Breast epithelium (tissue), 4 donors: Measurements from ENCODE around the gene CARD9. TPM values are rescaled to one million over a fixed set of nuclear protein-coding genes. Genes with fewer than 3 reads are reported as not detected.

ENCODE experiments used
- DNase-seq, 2 donors: peaks; one replicate each; pipeline ENCODE4 v3.0.0-alpha.2; 2019; ENCODE audit warnings: low spot score in 2 of 2
- H3K27ac ChIP-seq, 2 donors: fragments of 200-600 bp; sonication (generic) in 1 of 2; one replicate each; pipeline ENCODE4 v1.5.1; 2016 to 2019; ENCODE audit warnings: mild to moderate bottlenecking in 1 of 2
- H3K27me3 ChIP-seq, 2 donors: fragments of 200-600 bp; sonication (generic) in 1 of 2; one replicate each; pipeline versions ENCODE4 v1.5.1 to v1.6.0; 2017 to 2019; ENCODE audit warnings: control low read depth in 1 of 2, mild to moderate bottlenecking in 1 of 2
- H3K36me3 ChIP-seq: fragments of 200-600 bp; one replicate; pipeline ENCODE4 v1.5.1; 2019
- H3K4me1 ChIP-seq, 2 donors: fragments of 200-600 bp; sonication (generic); one replicate each; pipeline ENCODE4 v1.5.1; 2016 to 2019; ENCODE audit warnings: control low read depth in 1 of 2
- H3K4me3 ChIP-seq, 3 donors: fragments of 200-600 bp; sonication (generic); 1 replicate in 2 of 3; 2 replicates in 1 of 3; pipeline ENCODE4 v1.5.1; 2016 to 2019; ENCODE audit warnings: mild to moderate bottlenecking in 3 of 3, moderate library complexity in 2 of 3
- H3K9me3 ChIP-seq, 2 donors: fragments of 200-600 bp; sonication (generic) in 1 of 2; one replicate each; pipeline ENCODE4 v1.5.1; 2016 to 2019; ENCODE audit warnings: control low read depth in 1 of 2
- CTCF ChIP-seq, 3 donors: fragments of 450-650 bp; IDR thresholded peaks; one replicate each; pipeline ENCODE4 v1.5.1; 2016 to 2017; ENCODE audit warnings: antibody characterized with exemption in 3 of 3, mild to moderate bottlenecking in 3 of 3, moderate library complexity in 3 of 3
- POLR2A ChIP-seq: fragments of 450-650 bp; IDR thresholded peaks from one replicate; pipeline ENCODE4 v1.6.1; 2016; ENCODE audit warnings: antibody characterized with exemption, mild to moderate bottlenecking, moderate library complexity
- POLR2AphosphoS5 ChIP-seq, 3 donors: sonication (generic); formaldehyde crosslinking; IDR thresholded peaks; one replicate each; pipeline ENCODE4 v1.6.1; 2017; ENCODE audit warnings: antibody characterized with exemption in 3 of 3
- intact Hi-C: fragments of 100-400 bp; cut with DNase I; formaldehyde crosslinking; loops from one replicate; pipeline ENCODE4 v1.15.1; 2023; ENCODE audit warnings: low total_unique reads
- total RNA-seq, 3 donors: library from RNA; depleted of rRNA; stranded (reverse); fragments of >200 nt; gene quantifications; one replicate each; pipeline ENCODE4 v1.1.0, GENCODE V29; 2016

Gene CARD9
- total RNA-seq, 3 donors from 2014 or later: 3.0 to 7.6 (median 3.3) TPM

- no peak for DNase-seq
- H3K9me3 ChIP-seq: no peaks in the 10 kb centered on the region
- H3K4me3 ChIP-seq: no peak overlapping the region
- intact Hi-C loops: no loop called here
- no peak overlapping the region for H3K27ac ChIP-seq
- H3K27me3 ChIP-seq: no peaks in the 10 kb centered on the region
- H3K4me1 ChIP-seq: no peaks in the 10 kb centered on the region
- TF ChIP-seq POLR2A (no peak), CTCF (IDR thresholded peaks at IDR 0.05) (no peak), POLR2AphosphoS5 (IDR thresholded peaks at IDR 0.05) (no peak)
- no peaks in the 10 kb centered on the region for H3K36me3 ChIP-seq
These were observed 35.0 kb downstream of the CARD9 start for GRCh38 chr9:136338511-136338910.

- Histone ChIP-seq H3K27ac (no peak overlapping the region), H3K4me1 (no peaks in the 10 kb centered on the region), H3K27me3 (no peaks in the 10 kb centered on the region), H3K4me3 (no peak overlapping the region), H3K36me3 (no peaks in the 10 kb centered on the region), H3K9me3 (no peaks in the 10 kb centered on the region)
- TF ChIP-seq POLR2AphosphoS5 (IDR thresholded peaks at IDR 0.05) (no peak), POLR2A (no peak)
- no peak for DNase-seq
- intact Hi-C loops: loop anchor here (2.0 kb wide), 1 partner anchor 47 kb away; no protein-coding TSS in a partner anchor
These were observed 35.8 kb downstream of the CARD9 start for GRCh38 chr9:136337416-136338395.

GRCh38 chr9:136336881-136337280 is 36.6 kb downstream of the CARD9 start:
- Histone ChIP-seq H3K9me3 (no peaks in the 10 kb centered on the region), H3K36me3 (no peaks in the 10 kb centered on the region), H3K4me3 (no peak overlapping the region), H3K27ac (peak overlapping the region in 1 of 2 donors; percentile 30), H3K4me1 (no peaks in the 10 kb centered on the region), H3K27me3 (no peaks in the 10 kb centered on the region)
- intact Hi-C loops: loop anchor here (2.0 kb wide), 1 partner anchor 46 kb away; no protein-coding TSS in a partner anchor
- TF ChIP-seq POLR2AphosphoS5 (IDR thresholded peaks at IDR 0.05) (no peak), POLR2A (no peak), CTCF (IDR thresholded peaks at IDR 0.05) (no peak)
- DNase-seq: no peak

GRCh38 chr9:136336156-136336870 is 37.2 kb downstream of the CARD9 start:
- intact Hi-C loops: loop anchor here (2.0 kb wide), 1 partner anchor 46 kb away; no protein-coding TSS in a partner anchor
- Histone ChIP-seq H3K36me3 (no peaks in the 10 kb centered on the region), H3K4me3 (no peak overlapping the region), H3K27me3 (no peaks in the 10 kb centered on the region), H3K9me3 (no peaks in the 10 kb centered on the region), H3K27ac (peak overlapping the region in 1 of 2 donors; percentile 30), H3K4me1 (no peaks in the 10 kb centered on the region)
- DNase-seq: no peak
- TF ChIP-seq POLR2A (no peak), POLR2AphosphoS5 (IDR thresholded peaks at IDR 0.05) (no peak), CTCF (IDR thresholded peaks at IDR 0.05) (no peak)

GRCh38 chr9:136335296-136336155 is 37.9 kb downstream of the CARD9 start:
- H3K27me3 ChIP-seq: no peaks in the 10 kb centered on the region
- no peaks in the 10 kb centered on the region for H3K4me1 ChIP-seq
- H3K9me3 ChIP-seq: no peaks in the 10 kb centered on the region
- H3K4me3 ChIP-seq: no peak overlapping the region
- peak overlapping the region in 1 of 2 donors; percentile 19 for H3K27ac ChIP-seq
- TF ChIP-seq CTCF (IDR thresholded peaks at IDR 0.05) (no peak), POLR2AphosphoS5 (IDR thresholded peaks at IDR 0.05) (no peak), POLR2A (no peak)
- H3K36me3 ChIP-seq: no peaks in the 10 kb centered on the region
- intact Hi-C loops: loop anchor here (2.0 kb wide), 1 partner anchor 45 kb away; no protein-coding TSS in a partner anchor
- no peak for DNase-seq
